Ecto neural progenitor cell (in vitro differentiated cells): ENCODE measurements around the gene CCDC80.
"Not testable (repeated sequence)": the region's sequence is repeated elsewhere in the genome, so short reads cannot be mapped to it uniquely, and the experiment has no call there.

Source experiments
- DNase-seq: peaks from one replicate; pipeline ENCODE4 v3.0.0-alpha.2; 2018; ENCODE audit warnings: low spot score

CCDC80 gene

GRCh38 chr3:112665009-112665408, 24.1 kb upstream of the CCDC80 start:
- not testable (repeated sequence) for DNase-seq

- no peak for DNase-seq
Observed at GRCh38 chr3:112656043-112656442, 15.1 kb upstream of the CCDC80 start.

- no peak for DNase-seq
Observed at GRCh38 chr3:112654979-112655378, 14.0 kb upstream of the CCDC80 start.

- DNase-seq: no peak
Observed at GRCh38 chr3:112654492-112654891, 13.5 kb upstream of the CCDC80 start.

- DNase-seq: no peak
Observed at GRCh38 chr3:112653881-112654300, 12.9 kb upstream of the CCDC80 start.

GRCh38 chr3:112653209-112653871, 12.4 kb upstream of the CCDC80 start:
- no peak for DNase-seq

GRCh38 chr3:112651516-112651915, 10.6 kb upstream of the CCDC80 start:
- DNase-seq: no peak

- DNase-seq: no peak
Observed at GRCh38 chr3:112651071-112651470, 10.1 kb upstream of the CCDC80 start.

- no peak for DNase-seq
Observed at GRCh38 chr3:112650482-112650881, 9.5 kb upstream of the CCDC80 start.

- DNase-seq: no peak
Observed at GRCh38 chr3:112649478-112649735, 8.5 kb upstream of the CCDC80 start.

GRCh38 chr3:112647122-112647521, 6.2 kb upstream of the CCDC80 start:
- no peak for DNase-seq

GRCh38 chr3:112646623-112647022, 5.7 kb upstream of the CCDC80 start:
- DNase-seq: no peak

GRCh38 chr3:112644453-112644852, 3.5 kb upstream of the CCDC80 start:
- no peak for DNase-seq

- no peak for DNase-seq
Observed at GRCh38 chr3:112643621-112644240, 2.8 kb upstream of the CCDC80 start.

GRCh38 chr3:112642912-112643506, 2.1 kb upstream of the CCDC80 start:
- DNase-seq: peak; percentile 87

GRCh38 chr3:112640276-112640929, 540 bp downstream of the CCDC80 start:
- DNase-seq: no peak

GRCh38 chr3:112639455-112640225, 1.3 kb downstream of the CCDC80 start:
- no peak for DNase-seq

GRCh38 chr3:112638327-112639020, 2.5 kb downstream of the CCDC80 start:
- no peak for DNase-seq

- DNase-seq: no peak
Observed at GRCh38 chr3:112637700-112638099, 3.2 kb downstream of the CCDC80 start.

GRCh38 chr3:112635674-112636073, 5.3 kb downstream of the CCDC80 start:
- DNase-seq: no peak

GRCh38 chr3:112634786-112635541, 6.0 kb downstream of the CCDC80 start:
- DNase-seq: no peak
